ENCODE results near the gene CERS1.
A peak's percentile ranks its signal among the peaks of the same experiment; 100 is the strongest.

Gene CERS1

DNA sequence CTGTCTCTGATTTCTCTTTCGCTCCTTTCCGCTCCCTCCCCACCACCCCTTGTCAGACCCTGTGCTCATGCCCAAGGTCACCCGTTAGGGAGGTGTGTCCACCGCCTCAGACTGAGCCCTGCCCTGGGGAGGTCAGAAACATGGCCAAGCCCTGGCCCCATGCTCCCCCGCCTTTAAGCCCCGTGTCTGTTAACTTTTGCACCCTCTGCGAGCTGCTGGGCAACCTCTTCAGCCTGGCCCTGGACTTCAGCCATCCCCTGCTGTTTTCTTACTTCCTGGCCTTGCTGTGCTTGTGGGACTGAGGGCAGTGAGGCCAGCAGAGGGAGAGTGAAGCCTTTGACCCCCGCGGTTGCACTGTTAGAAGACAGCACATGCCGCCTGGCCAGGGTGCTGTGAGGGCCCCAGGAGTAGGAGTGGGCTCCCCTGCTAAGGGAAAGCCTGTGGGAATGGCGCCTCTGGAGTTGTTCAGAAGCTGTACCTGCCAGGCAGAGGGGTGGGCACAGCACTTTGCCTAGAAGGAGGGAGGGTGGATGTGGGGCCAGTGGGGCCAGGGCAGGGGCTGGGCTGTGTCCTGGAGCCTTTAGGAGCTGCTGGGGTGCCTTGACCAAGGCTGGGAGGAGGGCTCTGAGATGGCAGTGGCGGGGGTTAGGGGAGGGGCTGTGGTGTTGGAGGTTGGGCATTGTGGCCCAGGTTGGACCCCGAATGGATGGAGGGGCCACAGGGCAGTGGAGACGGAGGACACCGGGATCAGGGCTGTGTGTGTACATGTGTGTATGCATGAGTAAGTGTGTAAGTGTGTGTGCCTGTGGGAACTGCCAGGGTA is 56.3 kb downstream of the CERS1 start:
- no peak for DNase-seq (ENCODE audit: low spot score)

DNA sequence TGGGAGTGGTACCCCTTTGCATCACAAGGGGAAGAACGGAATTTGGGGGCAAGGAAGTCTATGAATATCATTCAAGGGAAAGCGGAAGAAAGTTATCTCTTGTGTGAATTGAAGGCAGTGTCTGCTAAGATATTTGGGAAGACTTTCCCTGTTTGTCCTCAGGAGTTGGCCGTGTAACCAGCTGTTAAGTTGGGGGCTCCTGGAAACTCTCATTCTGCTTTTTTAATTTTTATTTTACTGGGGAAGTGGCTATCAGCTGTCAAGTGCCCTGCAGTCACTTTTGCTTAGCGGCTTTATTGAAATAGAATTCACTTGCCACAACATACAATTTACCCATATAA is 61.3 kb downstream of the CERS1 start:
- no peak for DNase-seq (ENCODE audit: low spot score)

DNA sequence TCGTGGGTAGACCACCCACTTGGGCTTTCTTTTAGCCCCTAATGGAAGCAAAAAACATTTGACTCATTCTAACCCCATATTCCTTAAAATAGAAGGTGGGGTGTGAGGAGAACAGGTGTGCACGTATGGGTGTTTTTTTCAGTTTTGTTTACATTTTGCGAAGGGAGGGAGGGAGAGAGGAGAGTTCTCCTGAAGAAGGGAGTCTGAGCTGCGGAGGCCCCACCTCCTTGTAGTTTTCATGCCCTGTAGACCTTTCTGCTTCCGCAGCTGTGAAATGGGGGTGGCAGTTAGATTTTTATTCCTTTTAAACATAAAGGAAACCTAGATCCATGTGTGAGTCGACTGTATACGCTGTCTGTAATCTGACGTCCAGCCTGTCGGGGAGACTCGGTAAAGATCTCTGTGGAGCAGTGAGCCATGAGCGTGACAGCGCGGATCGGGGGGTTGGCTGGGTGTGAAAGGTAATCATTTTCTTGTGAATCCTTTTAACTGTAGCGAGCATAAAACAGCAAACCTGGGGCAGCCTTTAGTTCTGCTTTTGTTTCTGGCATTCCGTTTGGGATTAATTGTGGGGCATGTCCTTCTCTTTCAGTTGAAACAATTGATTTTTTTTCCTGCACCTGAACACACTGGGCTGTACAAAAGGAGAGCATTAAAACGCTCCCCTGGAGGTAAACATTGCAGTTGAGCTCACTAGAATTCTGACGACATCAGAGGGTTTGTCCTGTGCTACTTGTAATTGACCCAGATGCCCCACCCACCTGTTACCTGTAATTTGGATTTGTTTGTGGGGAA is 61.9 kb downstream of the CERS1 start:
- DNase-seq (ENCODE audit: low spot score), result no peak

DNA sequence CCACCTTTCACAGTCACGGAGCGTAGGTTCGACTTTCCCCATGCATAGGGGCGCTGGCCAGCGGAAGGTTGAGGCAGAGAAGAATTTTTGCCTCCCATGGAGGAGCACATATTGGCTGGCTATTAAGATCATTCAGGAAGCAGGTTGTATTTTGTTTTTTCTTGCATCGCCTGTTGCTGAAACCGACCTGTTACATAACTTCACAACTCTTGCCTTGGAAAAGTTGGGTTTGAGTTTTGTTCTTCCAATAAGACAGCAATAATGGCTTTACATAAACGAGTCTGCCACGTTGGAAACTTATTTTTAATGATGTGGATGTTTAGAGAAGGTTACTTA is 62.8 kb downstream of the CERS1 start:
- no peak for DNase-seq (ENCODE audit: low spot score)

DNA sequence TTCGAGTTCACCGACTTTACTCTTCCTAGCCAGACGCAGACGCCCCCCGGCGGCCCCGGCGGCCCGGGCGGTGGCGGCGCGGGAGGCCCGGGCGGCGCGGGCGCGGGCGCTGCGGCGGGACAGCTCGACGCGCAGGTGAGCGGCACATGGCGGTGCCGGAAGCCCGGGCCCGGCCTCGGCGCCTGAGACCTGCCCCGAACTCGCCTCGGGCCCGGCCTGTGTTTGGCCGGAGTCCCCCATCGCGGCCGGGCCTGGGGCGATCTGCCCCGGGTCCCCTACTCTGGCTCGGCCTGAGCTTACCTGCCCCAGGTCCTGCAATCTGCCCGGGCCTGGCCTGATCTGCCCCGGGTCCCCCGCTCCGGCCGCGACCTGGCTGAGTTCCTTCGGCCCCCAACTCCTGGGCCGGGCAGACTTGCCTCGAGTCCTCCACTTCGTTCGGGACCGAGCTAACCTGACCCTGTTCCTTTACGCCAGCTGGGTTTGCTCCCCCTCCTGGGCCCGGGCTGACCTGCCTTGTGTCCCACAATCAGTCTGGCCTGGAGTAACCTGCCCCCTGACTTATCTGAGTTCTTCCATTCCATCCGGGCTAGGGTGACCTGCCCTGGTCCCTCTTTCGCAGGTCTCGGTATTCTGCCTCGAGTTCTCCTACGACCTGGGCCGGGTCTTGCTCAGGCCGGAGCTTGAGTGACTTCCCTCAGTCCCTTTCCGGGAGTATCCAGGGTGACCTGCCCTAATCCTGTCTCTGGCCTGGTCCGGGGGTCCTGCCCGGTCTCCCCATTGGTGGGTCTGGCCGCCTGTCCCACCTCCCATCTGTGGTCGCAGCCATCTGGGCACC is 63.4 kb downstream of the CERS1 start:
- DNase-seq (ENCODE audit: low spot score), result no peak

DNA sequence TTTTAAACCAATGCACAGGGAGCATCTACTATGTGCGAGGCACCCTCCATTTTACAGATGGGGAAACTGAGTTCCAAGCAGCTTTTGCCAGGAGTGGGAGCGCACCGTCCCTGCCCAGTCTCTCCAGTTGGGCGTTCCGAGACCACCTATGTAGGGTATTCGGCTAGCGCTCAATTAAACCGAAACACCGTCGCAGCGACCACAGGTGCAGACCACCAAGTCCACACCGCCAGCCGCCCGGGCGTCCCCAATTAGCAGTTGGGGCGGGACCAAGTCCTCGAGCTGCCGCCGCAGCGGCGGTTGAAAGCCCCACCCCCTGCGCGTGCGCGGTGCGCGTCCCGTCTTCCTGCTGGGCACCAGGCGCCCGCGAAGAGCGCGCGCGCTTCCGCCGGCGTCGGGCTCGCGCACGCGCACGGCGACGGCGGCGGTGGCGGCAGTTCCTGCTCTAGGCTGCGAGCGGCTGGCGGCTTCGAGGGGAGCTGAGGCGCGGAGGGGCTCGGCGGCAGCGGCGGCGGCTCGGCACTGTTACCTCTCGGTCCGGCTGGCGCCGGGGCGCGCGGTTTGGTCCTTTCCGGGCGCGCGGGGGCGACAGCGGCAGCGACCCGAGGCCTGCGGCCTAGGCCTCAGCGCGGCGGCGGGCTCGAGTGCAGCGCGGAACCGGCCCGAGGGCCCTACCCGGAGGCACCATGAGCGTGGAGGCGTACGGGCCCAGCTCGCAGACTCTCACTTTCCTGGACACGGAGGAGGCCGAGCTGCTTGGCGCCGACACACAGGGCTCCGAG is 64.2 kb downstream of the CERS1 start, which contains the start of gene UPF1:
Gene UPF1 (plus strand): TSS at position 436 of the 782 bp plus-strand sequence. CDS start 251 bp downstream, at position 687.
- DNase-seq (ENCODE audit: low spot score), result peak; percentile 98

DNA sequence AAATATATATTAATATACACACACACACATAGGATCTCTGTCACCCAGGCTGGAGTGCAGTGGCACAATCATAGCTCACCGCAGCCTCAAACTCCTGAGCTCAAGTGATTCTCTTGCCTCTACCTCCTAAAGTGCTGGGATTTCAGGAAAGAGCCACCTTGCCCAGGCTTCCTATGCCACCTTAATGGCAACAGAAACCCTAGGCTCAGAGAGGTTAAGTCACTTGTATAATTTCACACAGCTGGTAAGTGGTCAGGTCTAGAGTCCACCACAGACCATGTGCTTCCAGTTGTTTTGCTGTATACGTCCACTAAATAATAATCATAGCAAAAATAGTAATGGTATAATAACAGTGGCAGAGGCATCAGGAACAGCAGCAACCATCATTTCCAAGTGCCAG is 65.5 kb downstream of the CERS1 start:
- no peak for DNase-seq (ENCODE audit: low spot score)

DNA sequence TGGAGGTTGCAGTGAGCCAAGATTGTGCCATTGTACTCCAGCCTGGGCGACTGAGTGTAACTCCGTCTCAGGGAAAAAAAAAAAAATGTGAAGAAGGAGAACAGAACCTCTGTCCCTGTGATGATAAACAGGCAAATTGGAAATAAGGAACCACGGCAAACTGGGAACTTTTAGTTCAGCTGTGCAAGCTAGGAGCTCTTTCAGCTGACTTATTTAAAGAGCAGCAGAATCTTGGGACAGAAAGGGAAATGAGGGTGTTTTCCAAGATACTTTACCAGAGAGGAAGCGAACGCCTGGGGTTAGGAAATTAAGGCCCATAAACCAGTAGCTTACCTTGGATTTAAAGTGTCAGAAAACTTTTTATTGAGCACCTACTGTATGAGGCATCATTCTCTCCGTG is 67.2 kb downstream of the CERS1 start:
- no peak for DNase-seq (ENCODE audit: low spot score)
